Smooth muscle cell (in vitro differentiated cells): ENCODE results near the gene DCAF6. TPM values are rescaled to one million over a fixed set of nuclear protein-coding genes. Genes with fewer than 3 reads are reported as not detected.

Source experiments
- DNase-seq: peaks from one replicate; lab custom pipeline; 2025; ENCODE audit not compliant: unreplicated experiment; lab: John Stamatoyannopoulos, UW
- H2AFZ ChIP-seq: fragments of 200-600 bp; sonication (generic); 2 replicates; pipeline ENCODE4 v1.6.0; 2016; ENCODE audit warnings: antibody characterized with exemption, low read depth, mild to moderate bottlenecking
- H3F3A ChIP-seq: fragments of 200-600 bp; sonication (generic); 2 replicates; pipeline ENCODE4 v1.6.0; 2017; ENCODE audit warnings: antibody characterized with exemption, low read depth
- H3K27ac ChIP-seq: fragments of 200-600 bp; sonication (generic); 2 replicates; pipeline ENCODE4 v1.5.1; 2016; ENCODE audit warnings: low read depth, mild to moderate bottlenecking
- H3K27me3 ChIP-seq: fragments of 200-600 bp; sonication (generic); 2 replicates; pipeline ENCODE4 v1.6.1; 2016; ENCODE audit warnings: low read depth, mild to moderate bottlenecking
- H3K36me3 ChIP-seq: fragments of 200-600 bp; sonication (generic); 2 replicates; pipeline ENCODE4 v1.5.1; 2016; ENCODE audit warnings: low read depth
- H3K4me1 ChIP-seq: fragments of 200-600 bp; sonication (generic); 2 replicates; pipeline ENCODE4 v1.5.1; 2016; ENCODE audit warnings: low read depth
- H3K4me2 ChIP-seq: fragments of 200-600 bp; sonication (generic); 2 replicates; pipeline ENCODE4 v1.6.0; 2016; ENCODE audit warnings: mild to moderate bottlenecking
- H3K4me3 ChIP-seq: fragments of 200-600 bp; sonication (generic); 2 replicates; pipeline ENCODE4 v1.5.1; 2016; ENCODE audit warnings: mild to moderate bottlenecking
- H3K79me2 ChIP-seq: fragments of 200-600 bp; sonication (generic); 2 replicates; pipeline ENCODE4 v1.6.0; 2016; ENCODE audit warnings: low read depth, mild to moderate bottlenecking
- H3K9ac ChIP-seq: fragments of 200-600 bp; sonication (generic); 2 replicates; pipeline ENCODE4 v1.6.0; 2016; ENCODE audit warnings: low read depth
- H3K9me3 ChIP-seq: fragments of 200-600 bp; sonication (generic); replicated peaks from 2 replicates; pipeline ENCODE4 v1.5.1; 2016; ENCODE audit warnings: low read depth
- H4K20me1 ChIP-seq: fragments of 200-600 bp; sonication (generic); 2 replicates; pipeline ENCODE4 v1.6.0; 2016; ENCODE audit warnings: low read depth
- WGBS: methylation state at CpG from one replicate; pipeline ENCODE4 v1.1.7; 2016; ENCODE audit warnings: low lambda C conversion rate; 5-methylcytosine and 5-hydroxymethylcytosine counted together
- polyA plus RNA-seq: library from polyadenylated mRNA; unstranded; fragments of >200 nt; fragmentation: Nextera tagmentation; extraction: Ambion mirVana; gene quantifications from 2 replicates; pipeline ENCODE4 v1.2.1, GENCODE V29; 2016
- total RNA-seq: library from RNA; depleted of rRNA; stranded (reverse); fragments of >200 nt; gene quantifications from 2 replicates; pipeline ENCODE4 v1.2.3, GENCODE V29; 2014
- TF ChIP-seq, protein P1 (sequence below): fragments of 200-600 bp; sonication (generic); IDR thresholded peaks from 2 replicates; pipeline ENCODE4 v1.5.1; 2017; ENCODE audit warnings: borderline replicate concordance, mild to moderate bottlenecking, antibody characterized with exemption; ENCODE audit not compliant: insufficient read depth, poor library complexity, severe bottlenecking

Gene DCAF6
- total and polyA plus RNA-seq, 2 experiments from 2014 or later: 27.4 to 34.9 TPM

DNA sequence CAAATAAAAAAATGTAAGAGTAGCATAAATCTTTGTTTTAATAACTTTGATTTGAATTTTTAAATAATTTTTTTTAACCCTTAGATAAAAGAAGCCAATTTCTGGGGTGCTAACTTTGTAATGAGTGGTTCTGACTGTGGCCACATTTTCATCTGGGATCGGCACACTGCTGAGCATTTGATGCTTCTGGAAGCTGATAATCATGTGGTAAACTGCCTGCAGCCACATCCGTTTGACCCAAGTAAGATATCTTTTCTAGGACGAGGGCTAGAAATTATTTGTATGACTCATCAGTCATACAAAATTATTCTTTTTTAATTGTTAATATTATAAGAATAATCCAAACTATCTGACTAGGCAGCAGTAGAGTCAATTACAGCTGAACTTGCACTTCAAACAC, 129.0 kb downstream of the DCAF6 start:
- no peaks in the 10 kb centered on the region for H3K9me3 ChIP-seq
- H2AFZ ChIP-seq: no peak overlapping the region
- no peak overlapping the region for H3K27ac ChIP-seq
- H3F3A ChIP-seq: no peaks in the 10 kb centered on the region
- H4K20me1 ChIP-seq: no peaks in the 10 kb centered on the region
- H3K9ac ChIP-seq: no peak overlapping the region
- peaks cover 23% of the 10 kb centered on the region for H3K36me3 ChIP-seq
- no peaks in the 10 kb centered on the region for H3K4me1 ChIP-seq
- no peak overlapping the region for H3K4me3 ChIP-seq
- no peak for DNase-seq
- TF ChIP-seq, protein P1, sequence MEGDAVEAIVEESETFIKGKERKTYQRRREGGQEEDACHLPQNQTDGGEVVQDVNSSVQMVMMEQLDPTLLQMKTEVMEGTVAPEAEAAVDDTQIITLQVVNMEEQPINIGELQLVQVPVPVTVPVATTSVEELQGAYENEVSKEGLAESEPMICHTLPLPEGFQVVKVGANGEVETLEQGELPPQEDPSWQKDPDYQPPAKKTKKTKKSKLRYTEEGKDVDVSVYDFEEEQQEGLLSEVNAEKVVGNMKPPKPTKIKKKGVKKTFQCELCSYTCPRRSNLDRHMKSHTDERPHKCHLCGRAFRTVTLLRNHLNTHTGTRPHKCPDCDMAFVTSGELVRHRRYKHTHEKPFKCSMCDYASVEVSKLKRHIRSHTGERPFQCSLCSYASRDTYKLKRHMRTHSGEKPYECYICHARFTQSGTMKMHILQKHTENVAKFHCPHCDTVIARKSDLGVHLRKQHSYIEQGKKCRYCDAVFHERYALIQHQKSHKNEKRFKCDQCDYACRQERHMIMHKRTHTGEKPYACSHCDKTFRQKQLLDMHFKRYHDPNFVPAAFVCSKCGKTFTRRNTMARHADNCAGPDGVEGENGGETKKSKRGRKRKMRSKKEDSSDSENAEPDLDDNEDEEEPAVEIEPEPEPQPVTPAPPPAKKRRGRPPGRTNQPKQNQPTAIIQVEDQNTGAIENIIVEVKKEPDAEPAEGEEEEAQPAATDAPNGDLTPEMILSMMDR: no peak
- H3K79me2 ChIP-seq: no peaks in the 10 kb centered on the region
- H3K27me3 ChIP-seq: no peaks in the 10 kb centered on the region
- H3K4me2 ChIP-seq: no peak overlapping the region
- WGBS: 50% methylated on average over 3 of the region's 3 CpGs

- Histone ChIP-seq H3K27me3 (no peaks in the 10 kb centered on the region), H3K9me3 (no peaks in the 10 kb centered on the region), H3K36me3 (peaks cover 30% of the 10 kb centered on the region), H3K4me2 (no peak overlapping the region), H3K27ac (no peak overlapping the region), H4K20me1 (no peaks in the 10 kb centered on the region), H3K79me2 (no peaks in the 10 kb centered on the region), H3K4me3 (no peak overlapping the region), H3K9ac (no peak overlapping the region), H2AFZ (no peak overlapping the region), H3F3A (no peaks in the 10 kb centered on the region), H3K4me1 (no peaks in the 10 kb centered on the region)
- DNase-seq: no peak
- TF ChIP-seq, protein P1: no peak
- WGBS: 84% methylated on average over 3 of the region's 3 CpGs
Observed at GRCh38 chr1:168069384-168069783, 132.9 kb downstream of the DCAF6 start.

DNA sequence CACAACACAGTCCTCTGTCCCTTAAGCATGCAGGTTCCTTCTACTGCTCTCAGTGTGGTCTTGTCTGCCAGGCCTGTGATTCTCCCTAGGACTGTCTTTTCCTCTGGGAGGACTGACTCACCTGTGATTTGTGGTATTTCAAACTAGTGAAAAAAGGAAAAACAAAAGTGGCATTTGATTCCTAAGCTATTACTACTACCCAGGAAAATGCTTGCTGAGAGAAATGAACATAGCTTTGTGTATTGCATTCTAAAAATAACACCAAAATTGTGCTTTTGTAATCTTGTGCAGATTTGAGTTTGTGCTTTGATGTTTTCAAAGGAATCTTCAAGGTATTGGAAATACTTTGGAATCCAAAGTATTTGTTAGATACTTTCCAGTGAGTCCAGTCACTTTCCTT, 143.3 kb downstream of the DCAF6 start:
- no peak overlapping the region for H2AFZ ChIP-seq
- TF ChIP-seq, protein P1: no peak
- no peaks in the 10 kb centered on the region for H3K4me1 ChIP-seq
- H3K9me3 ChIP-seq: no peaks in the 10 kb centered on the region
- no peaks in the 10 kb centered on the region for H3K27me3 ChIP-seq
- peak overlapping the region; percentile 51 for H3K27ac ChIP-seq
- H3F3A ChIP-seq: peaks cover 2% of the 10 kb centered on the region
- no peak for DNase-seq
- no peak overlapping the region for H3K4me3 ChIP-seq
- H4K20me1 ChIP-seq: no peaks in the 10 kb centered on the region
- no peak overlapping the region for H3K9ac ChIP-seq
- no peaks in the 10 kb centered on the region for H3K36me3 ChIP-seq
- no peaks in the 10 kb centered on the region for H3K79me2 ChIP-seq
- no peak overlapping the region for H3K4me2 ChIP-seq

GRCh38 chr1:168081373-168082007, 145.0 kb downstream of the DCAF6 start:
- Histone ChIP-seq H3K9me3 (no peaks in the 10 kb centered on the region), H4K20me1 (no peaks in the 10 kb centered on the region), H2AFZ (no peak overlapping the region), H3K4me3 (no peak overlapping the region), H3K27ac (peak overlapping the region; percentile 51), H3K4me1 (no peaks in the 10 kb centered on the region), H3K79me2 (no peaks in the 10 kb centered on the region), H3K36me3 (no peaks in the 10 kb centered on the region), H3K9ac (peak overlapping the region; percentile 8), H3K27me3 (no peaks in the 10 kb centered on the region), H3F3A (peaks cover 2% of the 10 kb centered on the region), H3K4me2 (no peak overlapping the region)
- WGBS: 64% methylated on average over 4 of the region's 4 CpGs
- DNase-seq: no peak
- TF ChIP-seq, protein P1: no peak
